ENCODE results near the gene MAP6.

Gene MAP6

GRCh38 chr11:75627906-75628668 lies 40.8 kb downstream of the MAP6 start:
- no peak for DNase-seq

GRCh38 chr11:75626889-75627529 lies 41.8 kb downstream of the MAP6 start:
- DNase-seq: no peak

- no peak for DNase-seq
Observed at GRCh38 chr11:75625991-75626888, 42.6 kb downstream of the MAP6 start.

GRCh38 chr11:75625021-75625420 lies 43.8 kb downstream of the MAP6 start:
- peak; percentile 25 for DNase-seq

- no peak for DNase-seq
Observed at GRCh38 chr11:75616281-75616680, 52.6 kb downstream of the MAP6 start.

- DNase-seq: no peak
Observed at GRCh38 chr11:75615751-75616150, 53.1 kb downstream of the MAP6 start.

- no peak for DNase-seq
Observed at GRCh38 chr11:75611823-75612222, 57.0 kb downstream of the MAP6 start.

- no peak for DNase-seq
Observed at GRCh38 chr11:75606099-75606498, 62.7 kb downstream of the MAP6 start.

GRCh38 chr11:75603791-75604736 lies 64.8 kb downstream of the MAP6 start:
- no peak for DNase-seq

GRCh38 chr11:75602951-75603350 lies 65.9 kb downstream of the MAP6 start:
- DNase-seq: no peak

- DNase-seq: no peak
Observed at GRCh38 chr11:75601494-75601893, 67.3 kb downstream of the MAP6 start.

GRCh38 chr11:75600356-75600755 lies 68.5 kb downstream of the MAP6 start:
- DNase-seq: no peak

- no peak for DNase-seq
Observed at GRCh38 chr11:75598900-75599299, 69.9 kb downstream of the MAP6 start.

- DNase-seq: no peak
Observed at GRCh38 chr11:75598264-75598663, 70.6 kb downstream of the MAP6 start.

GRCh38 chr11:75597636-75598035 lies 71.2 kb downstream of the MAP6 start:
- peak; percentile 6 for DNase-seq

GRCh38 chr11:75596914-75597313 lies 71.9 kb downstream of the MAP6 start:
- DNase-seq: no peak

GRCh38 chr11:75595429-75595828 lies 73.4 kb downstream of the MAP6 start:
- no peak for DNase-seq

GRCh38 chr11:75594211-75594610 lies 74.6 kb downstream of the MAP6 start:
- no peak for DNase-seq

- DNase-seq: peak; percentile 12
Observed at GRCh38 chr11:75593286-75593915, 75.4 kb downstream of the MAP6 start.

- no peak for DNase-seq
Observed at GRCh38 chr11:75592715-75593114, 76.1 kb downstream of the MAP6 start.

- DNase-seq: no peak
Observed at GRCh38 chr11:75591966-75592365, 76.9 kb downstream of the MAP6 start.

- DNase-seq: no peak
Observed at GRCh38 chr11:75591371-75591770, 77.5 kb downstream of the MAP6 start.
